HG03064 (cell line): ENCODE results near the gene INF2.
"Not testable (repeated sequence)": the region's sequence is repeated elsewhere in the genome, so short reads cannot be mapped to it uniquely, and the experiment has no call there.

Experiments
- ATAC-seq: cut with Tn5 transposase; IDR thresholded peaks from one replicate; pipeline ENCODE4 v1.9.1; 2021; ENCODE audit warnings: low read depth; ENCODE audit not compliant: unreplicated experiment

Gene INF2

GRCh38 chr14:104689109-104689880 is at the start of gene INF2:
Gene INF2, plus strand, starts transcription at chr14:104689618. Its CDS starts 11,748 bp downstream, at chr14:104701366.
- ATAC-seq = no peak

- ATAC-seq = no peak
Measured at GRCh38 chr14:104639885-104640548, 49.4 kb upstream of the INF2 start.

GRCh38 chr14:104640681-104641080 is 48.7 kb upstream of the INF2 start:
- ATAC-seq = no peak

- no peak for ATAC-seq
Measured at GRCh38 chr14:104641753-104642539, 47.5 kb upstream of the INF2 start.

- no peak for ATAC-seq
Measured at GRCh38 chr14:104642540-104642868, 46.9 kb upstream of the INF2 start.

GRCh38 chr14:104643306-104643705 is 46.1 kb upstream of the INF2 start:
- ATAC-seq = no peak

- no peak for ATAC-seq
Measured at GRCh38 chr14:104644091-104644635, 45.3 kb upstream of the INF2 start.

- ATAC-seq = no peak
Measured at GRCh38 chr14:104644656-104645378, 44.6 kb upstream of the INF2 start.

- ATAC-seq = no peak
Measured at GRCh38 chr14:104647467-104648043, 41.9 kb upstream of the INF2 start.

- no peak for ATAC-seq
Measured at GRCh38 chr14:104650057-104650980, 39.1 kb upstream of the INF2 start.

GRCh38 chr14:104650981-104651875 is 38.2 kb upstream of the INF2 start:
- no peak for ATAC-seq

GRCh38 chr14:104651876-104652260 is 37.5 kb upstream of the INF2 start:
- no peak for ATAC-seq

- no peak for ATAC-seq
Measured at GRCh38 chr14:104652386-104652785, 37.0 kb upstream of the INF2 start.

GRCh38 chr14:104653130-104653920 is 36.1 kb upstream of the INF2 start:
- not testable (repeated sequence) for ATAC-seq

- ATAC-seq = no peak
Measured at GRCh38 chr14:104654119-104654518, 35.3 kb upstream of the INF2 start.

GRCh38 chr14:104655128-104655848 is 34.1 kb upstream of the INF2 start:
- ATAC-seq = no peak
